Measurements from ENCODE around the gene DGCR2. TPM values are rescaled to one million over a fixed set of nuclear protein-coding genes. Genes with fewer than 3 reads are reported as not detected.

Gene DGCR2
- total RNA-seq, 2 experiments from 2014 or later: 31.9 to 35.5 TPM

DNA sequence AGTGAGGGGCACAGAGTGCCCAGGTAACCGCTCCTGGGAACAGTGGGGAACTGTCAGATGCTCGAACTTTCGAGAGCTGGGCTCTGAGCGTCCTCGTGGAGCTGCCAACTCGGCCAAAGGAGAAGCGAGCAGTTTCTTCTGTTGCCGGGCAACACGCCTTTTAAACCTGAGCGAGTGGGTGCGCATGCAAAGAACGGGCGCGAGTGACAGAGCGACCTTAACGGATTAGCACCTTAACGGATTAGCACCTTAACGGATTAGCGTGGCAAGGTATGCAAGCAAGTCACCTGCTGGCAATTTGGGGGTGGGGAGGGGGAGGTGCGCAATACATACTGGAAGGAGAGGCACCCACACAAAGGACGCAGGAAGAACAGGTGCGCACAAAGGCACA is 124.3 kb downstream of the DGCR2 start:
- ChIA-PET POLR2A (no interaction called here), CTCF (no interaction called here)
- Mint-ChIP-seq H3K36me3 (ENCODE audit: low read depth) (no peaks in the 10 kb centered on the region), H3K9me3 (no peaks in the 10 kb centered on the region), H3K27me3 (peaks cover 14% of the 10 kb centered on the region), H3K4me1 (ENCODE audit: low read depth) (no peaks in the 10 kb centered on the region), H3K27ac (no peak overlapping the region), H3K4me3 (no peak overlapping the region)
- DNase-seq (no peak), ATAC-seq (ENCODE audit: poor library complexity) (no peak)
- TF ChIP-seq, protein P1, sequence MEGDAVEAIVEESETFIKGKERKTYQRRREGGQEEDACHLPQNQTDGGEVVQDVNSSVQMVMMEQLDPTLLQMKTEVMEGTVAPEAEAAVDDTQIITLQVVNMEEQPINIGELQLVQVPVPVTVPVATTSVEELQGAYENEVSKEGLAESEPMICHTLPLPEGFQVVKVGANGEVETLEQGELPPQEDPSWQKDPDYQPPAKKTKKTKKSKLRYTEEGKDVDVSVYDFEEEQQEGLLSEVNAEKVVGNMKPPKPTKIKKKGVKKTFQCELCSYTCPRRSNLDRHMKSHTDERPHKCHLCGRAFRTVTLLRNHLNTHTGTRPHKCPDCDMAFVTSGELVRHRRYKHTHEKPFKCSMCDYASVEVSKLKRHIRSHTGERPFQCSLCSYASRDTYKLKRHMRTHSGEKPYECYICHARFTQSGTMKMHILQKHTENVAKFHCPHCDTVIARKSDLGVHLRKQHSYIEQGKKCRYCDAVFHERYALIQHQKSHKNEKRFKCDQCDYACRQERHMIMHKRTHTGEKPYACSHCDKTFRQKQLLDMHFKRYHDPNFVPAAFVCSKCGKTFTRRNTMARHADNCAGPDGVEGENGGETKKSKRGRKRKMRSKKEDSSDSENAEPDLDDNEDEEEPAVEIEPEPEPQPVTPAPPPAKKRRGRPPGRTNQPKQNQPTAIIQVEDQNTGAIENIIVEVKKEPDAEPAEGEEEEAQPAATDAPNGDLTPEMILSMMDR (IDR thresholded peaks at IDR 0.05): no peak
- Histone ChIP-seq H3K36me3 (ENCODE audit: insufficient read depth, low read length) (no peaks in the 10 kb centered on the region), H3K4me3 (ENCODE audit: low read length) (no peak overlapping the region), H3K9me3 (ENCODE audit: control insufficient read depth in 1 of 2, insufficient read depth in 1 of 2, low read length in 2 of 2) (no peaks in the 10 kb centered on the region), H3K27ac (ENCODE audit: low read depth in 1 of 2, low read length in 2 of 2) (no peak overlapping the region), H3K27me3 (ENCODE audit: control insufficient read depth in 1 of 2, insufficient read depth in 2 of 2, low read length in 2 of 2) (peaks cover 5 to 7% of the 10 kb centered on the region in 2 experiments), H3K4me1 (ENCODE audit: insufficient read depth, low read length) (no peaks in the 10 kb centered on the region)
- intact Hi-C loops (cut with DNase I, micrococcal nuclease): no loop called here

DNA sequence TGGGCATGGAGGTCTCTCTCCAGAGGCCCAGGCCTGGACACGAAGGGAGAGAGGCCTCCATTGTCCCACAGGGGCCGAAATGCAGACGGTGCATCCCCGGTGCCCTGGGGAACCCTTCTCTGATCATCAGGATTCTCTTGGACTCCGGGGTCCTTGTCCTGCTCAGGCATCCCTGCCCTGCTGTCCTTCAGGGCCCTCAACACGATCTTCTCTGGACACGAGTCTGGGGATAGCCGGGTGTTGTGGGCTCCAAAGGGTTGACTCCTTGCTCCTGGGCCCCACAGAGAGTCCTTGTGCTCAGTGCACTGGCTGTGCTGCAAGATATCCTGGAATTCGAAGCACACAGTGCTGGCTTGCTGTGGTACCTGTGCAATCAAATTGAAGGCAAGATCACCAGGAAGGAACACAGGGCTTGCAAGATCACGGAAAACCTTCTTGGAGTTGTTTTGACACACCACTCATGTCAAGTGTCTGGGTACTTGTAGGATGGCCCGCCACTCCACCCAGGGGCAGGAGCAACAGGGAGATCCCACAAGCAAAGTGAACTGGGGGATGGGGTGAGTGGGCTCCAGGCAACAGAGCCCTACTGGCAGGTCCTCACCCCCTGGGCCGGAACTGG is 124.8 kb downstream of the DGCR2 start:
- Mint-ChIP-seq H3K27ac (no peak overlapping the region), H3K27me3 (peaks cover 13% of the 10 kb centered on the region), H3K4me3 (no peak overlapping the region), H3K9me3 (no peaks in the 10 kb centered on the region), H3K36me3 (ENCODE audit: low read depth) (no peaks in the 10 kb centered on the region), H3K4me1 (ENCODE audit: low read depth) (no peaks in the 10 kb centered on the region)
- H3K4me1 ChIP-seq (ENCODE audit: insufficient read depth, low read length): no peaks in the 10 kb centered on the region
- intact Hi-C loops (cut with DNase I, micrococcal nuclease): no loop called here
- no peak for DNase-seq
- peaks cover 5 to 7% of the 10 kb centered on the region in 2 experiments for H3K27me3 ChIP-seq (ENCODE audit: control insufficient read depth in 1 of 2, insufficient read depth in 2 of 2, low read length in 2 of 2)
- H3K9me3 ChIP-seq (ENCODE audit: control insufficient read depth in 1 of 2, insufficient read depth in 1 of 2, low read length in 2 of 2): no peaks in the 10 kb centered on the region
- ChIA-PET CTCF (no interaction called here), POLR2A (no interaction called here)
- no peak overlapping the region for H3K4me3 ChIP-seq (ENCODE audit: low read length)
- TF ChIP-seq, protein P1 (IDR thresholded peaks at IDR 0.05): no peak
- H3K27ac ChIP-seq (ENCODE audit: low read depth in 1 of 2, low read length in 2 of 2): no peak overlapping the region
- no peaks in the 10 kb centered on the region for H3K36me3 ChIP-seq (ENCODE audit: insufficient read depth, low read length)
- ATAC-seq (ENCODE audit: poor library complexity): no peak

DNA sequence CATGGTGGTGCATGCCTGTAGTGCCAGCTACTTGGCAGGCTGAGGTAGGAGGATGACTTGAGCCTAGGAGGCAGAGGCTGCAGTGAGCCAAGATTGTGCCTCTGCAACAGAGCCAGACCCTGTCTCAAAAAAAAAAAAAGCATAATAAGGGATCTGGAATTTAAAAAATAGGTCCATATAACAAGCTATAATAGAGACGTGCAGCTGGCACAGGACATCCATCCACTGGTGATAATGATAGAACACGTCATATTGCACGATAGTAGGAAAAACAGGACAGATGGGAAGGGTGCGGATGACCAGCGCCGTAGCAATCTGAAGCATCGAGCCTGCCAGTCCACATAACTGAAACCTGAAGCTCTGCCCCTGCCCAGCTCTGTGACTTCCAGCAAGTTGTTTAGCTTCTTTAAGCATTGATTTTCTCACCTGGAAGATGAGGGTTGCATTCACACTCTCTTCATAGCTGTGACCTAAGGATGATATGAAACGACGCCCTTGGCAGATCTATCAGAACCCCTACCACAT is 125.8 kb downstream of the DGCR2 start:
- Mint-ChIP-seq H3K36me3 (ENCODE audit: low read depth) (no peaks in the 10 kb centered on the region), H3K4me3 (no peak overlapping the region), H3K9me3 (no peaks in the 10 kb centered on the region), H3K27ac (no peak overlapping the region), H3K27me3 (peaks cover 11% of the 10 kb centered on the region), H3K4me1 (ENCODE audit: low read depth) (no peaks in the 10 kb centered on the region)
- no peaks in the 10 kb centered on the region for H3K9me3 ChIP-seq (ENCODE audit: control insufficient read depth in 1 of 2, insufficient read depth in 1 of 2, low read length in 2 of 2)
- H3K27me3 ChIP-seq (ENCODE audit: control insufficient read depth in 1 of 2, insufficient read depth in 2 of 2, low read length in 2 of 2): peaks cover 5 to 7% of the 10 kb centered on the region in 2 experiments
- no peaks in the 10 kb centered on the region for H3K36me3 ChIP-seq (ENCODE audit: insufficient read depth, low read length)
- no peak overlapping the region for H3K4me3 ChIP-seq (ENCODE audit: low read length)
- no peak for DNase-seq
- no peaks in the 10 kb centered on the region for H3K4me1 ChIP-seq (ENCODE audit: insufficient read depth, low read length)
- intact Hi-C loops (cut with DNase I, micrococcal nuclease): no loop called here
- POLR2A ChIA-PET: no interaction called here
- CTCF ChIA-PET: no interaction called here
- no peak overlapping the region for H3K27ac ChIP-seq (ENCODE audit: low read depth in 1 of 2, low read length in 2 of 2)
- TF ChIP-seq, protein P1 (IDR thresholded peaks at IDR 0.05): no peak
- ATAC-seq (ENCODE audit: poor library complexity): no peak
